Ammon's horn (tissue), 1 donor: ENCODE results near the gene NYNRIN.

Experiments used
- DNase-seq: peaks from one replicate; pipeline ENCODE4 v3.0.0-alpha.2; 2016; ENCODE audit warnings: low spot score

NYNRIN gene

DNA sequence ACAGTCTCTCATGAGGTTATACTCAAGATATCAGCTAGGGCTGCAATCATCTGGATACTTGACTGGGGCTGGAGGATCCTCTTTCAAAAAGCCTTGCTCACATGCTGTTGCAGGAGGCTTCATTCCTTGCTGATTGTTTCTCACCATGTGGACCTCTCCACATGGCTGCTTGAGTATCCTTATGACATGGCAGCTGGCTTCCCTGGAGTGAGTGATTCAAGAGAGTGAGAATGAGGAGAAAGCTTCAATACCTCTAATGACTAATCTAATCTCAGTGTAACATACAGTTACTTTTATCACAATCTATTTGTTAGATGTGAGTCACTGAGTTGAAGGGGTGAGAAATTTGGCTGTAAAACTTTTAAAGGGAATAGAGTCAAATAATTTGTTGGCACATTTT is 58.2 kb downstream of the NYNRIN start:
- no peak for DNase-seq

DNA sequence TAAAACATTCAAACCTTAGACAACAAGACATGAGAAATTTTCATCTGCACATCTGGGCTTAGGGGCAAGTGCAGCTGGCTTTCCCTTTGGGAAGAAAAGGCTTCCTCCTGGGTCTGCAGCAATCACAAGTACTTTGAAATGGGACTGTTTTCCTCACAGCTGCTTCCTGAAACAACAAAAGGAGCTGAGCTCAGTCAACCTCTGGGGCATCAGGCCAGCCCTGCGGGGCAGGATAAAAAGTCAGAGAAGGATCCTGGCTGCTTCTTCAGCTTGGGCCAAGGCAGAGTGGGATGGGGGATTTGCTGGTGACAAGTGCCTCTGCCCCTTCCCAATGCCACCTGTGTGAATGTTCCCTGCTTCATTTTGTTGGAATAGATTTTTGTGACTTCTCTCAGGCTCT is 59.9 kb downstream of the NYNRIN start:
- no peak for DNase-seq

DNA sequence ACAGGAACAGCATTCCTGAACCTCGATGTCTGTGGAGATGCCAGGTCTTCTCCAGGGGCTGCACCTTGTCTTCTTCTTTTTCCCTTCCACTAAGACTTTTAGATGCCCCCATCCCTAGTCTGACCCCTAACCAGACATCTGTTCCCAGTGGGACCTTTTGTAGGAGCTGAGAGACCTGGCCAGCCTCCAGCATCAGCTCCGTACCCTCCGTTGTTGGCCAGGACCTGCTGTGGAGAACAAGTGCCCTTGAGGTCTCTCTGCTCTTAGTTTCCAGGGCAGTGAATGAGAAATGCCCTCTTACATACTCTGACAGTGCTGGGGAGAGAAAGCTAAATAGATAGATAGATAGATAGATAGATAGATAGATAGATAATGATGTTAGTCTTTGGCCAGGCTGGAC is 60.5 kb downstream of the NYNRIN start:
- no peak for DNase-seq

GRCh38 chr14:24461336-24461735 is 62.5 kb downstream of the NYNRIN start:
- no peak for DNase-seq

DNA sequence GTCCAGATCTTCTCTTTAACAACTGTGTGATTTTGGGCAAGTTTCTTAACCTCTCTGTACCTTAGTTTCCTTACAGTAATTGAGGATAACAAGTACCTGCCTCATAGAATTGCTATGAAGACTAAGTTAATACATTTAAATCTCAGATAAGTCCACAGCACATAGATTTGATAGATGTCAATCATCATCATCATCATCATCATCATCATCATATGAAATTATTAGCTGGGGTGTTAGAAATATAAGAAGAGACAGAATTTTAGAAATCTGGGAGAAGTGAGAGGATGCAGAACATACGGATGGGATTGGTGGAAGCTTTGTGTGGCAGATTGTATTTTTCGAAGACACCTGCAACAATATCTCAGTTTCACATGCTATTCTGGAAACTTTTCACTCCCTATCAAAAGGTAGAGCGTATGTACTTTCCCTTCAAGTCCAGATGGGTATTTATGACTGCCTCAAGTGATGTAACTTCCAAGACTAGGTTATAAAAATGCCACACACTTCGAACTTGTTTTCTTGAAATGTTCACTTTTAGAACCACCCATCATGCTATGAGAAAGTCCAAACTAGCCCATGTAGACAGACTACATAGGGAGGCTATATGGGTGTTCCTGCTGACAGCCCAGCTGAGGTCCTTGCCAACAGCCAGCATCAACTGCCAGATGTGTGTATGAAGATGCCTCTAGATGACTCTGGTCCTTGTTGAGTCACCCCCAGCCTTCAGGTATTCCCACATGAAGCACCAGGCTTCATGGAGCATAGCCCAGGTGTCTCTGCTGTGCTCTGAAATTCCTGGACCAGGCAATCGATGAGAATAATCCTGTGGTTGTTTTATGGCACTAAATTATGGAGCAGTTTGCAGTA is 64.4 kb downstream of the NYNRIN start:
- DNase-seq = no peak

DNA sequence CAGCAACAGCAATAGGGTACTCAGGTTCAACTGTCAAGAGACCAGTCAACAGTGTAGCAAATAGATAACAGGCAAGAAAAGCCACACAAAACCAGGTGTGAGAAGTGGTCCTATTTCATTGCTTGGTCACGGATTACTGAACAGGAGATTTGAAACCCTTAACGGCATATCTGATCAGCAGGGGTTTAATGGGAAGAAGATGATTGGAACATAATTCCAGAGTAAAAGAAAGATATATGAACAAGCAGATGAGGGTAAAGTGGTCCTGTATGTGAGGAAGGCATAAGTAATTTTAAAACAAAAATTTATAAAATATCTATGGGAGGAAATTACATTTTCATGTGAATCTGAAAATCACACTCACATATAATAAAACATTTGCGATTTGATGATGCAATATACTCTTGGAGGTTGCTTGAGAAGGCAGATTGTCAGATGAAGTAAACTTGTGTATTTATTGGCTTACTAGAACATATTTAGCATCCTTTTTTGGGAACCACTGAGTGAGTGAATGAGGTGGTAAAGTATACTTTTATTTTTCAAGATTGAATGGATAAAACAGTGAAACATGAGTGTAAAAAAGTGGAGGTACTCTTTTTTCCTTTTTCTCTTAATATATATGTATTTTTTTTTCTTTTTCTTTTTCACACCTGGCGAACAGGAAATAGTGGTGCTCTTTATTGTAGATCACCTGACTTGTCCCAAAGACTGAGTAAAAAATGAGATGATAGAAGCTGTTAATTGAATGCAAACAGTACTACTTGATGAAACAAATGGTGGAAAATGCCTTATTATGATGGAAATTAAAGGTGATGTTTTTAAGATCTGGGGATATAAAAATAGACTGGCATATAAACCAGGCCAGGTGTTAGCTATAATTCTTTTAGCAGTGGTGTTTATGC is 65.3 kb downstream of the NYNRIN start:
- no peak for DNase-seq

- DNase-seq = no peak
Measured at GRCh38 chr14:24465368-24465767, 66.6 kb downstream of the NYNRIN start.

DNA sequence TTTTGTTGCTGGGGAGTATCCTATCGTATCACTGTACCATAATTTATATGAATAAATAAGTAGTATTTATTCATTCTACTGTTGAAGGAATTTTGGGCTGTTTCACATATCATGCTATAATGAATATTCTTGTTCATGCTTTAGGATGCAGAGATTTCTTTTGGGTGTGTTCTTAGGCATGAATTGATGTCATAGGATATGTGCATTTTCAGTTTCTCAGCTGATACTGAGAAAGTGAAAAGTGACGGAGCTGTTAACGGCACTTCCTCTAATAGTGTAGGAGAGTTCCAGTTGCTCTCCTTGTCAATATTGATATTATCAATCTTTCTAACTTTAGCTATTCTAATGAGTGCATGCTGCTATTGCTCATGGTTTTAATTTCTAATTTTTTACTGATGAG is 67.0 kb downstream of the NYNRIN start:
- DNase-seq = no peak
